Neural cell (in vitro differentiated cells): ENCODE data around the gene PCCA. TPM values are rescaled to one million over a fixed set of nuclear protein-coding genes. Genes with fewer than 3 reads are reported as not detected.

Experiments
- H2AFZ ChIP-seq: fragments of 200-600, 300-800 bp; sonication (generic), shearing (Covaris generic); 2 replicates; pipeline ENCODE4 v1.6.0; 2014; ENCODE audit warnings: low read depth, mild to moderate bottlenecking, antibody characterized with exemption, low read length, moderate library complexity
- H3F3A ChIP-seq: fragments of 200-600 bp; shearing (Covaris generic); 2 replicates; pipeline ENCODE4 v1.6.1; 2016; ENCODE audit warnings: mild to moderate bottlenecking, moderate library complexity, mixed read lengths, antibody characterized with exemption, low read length; ENCODE audit not compliant: insufficient read depth, poor library complexity, severe bottlenecking
- H3K27ac ChIP-seq: fragments of 200-600, 300-800 bp; sonication (generic), shearing (Covaris generic); 2 replicates; pipeline ENCODE4 v1.5.1; 2014; ENCODE audit warnings: mild to moderate bottlenecking, low read length, moderate library complexity
- H3K27me3 ChIP-seq: fragments of 300-800, 200-600 bp; sonication (generic), shearing (Covaris generic); 2 replicates; pipeline ENCODE4 v1.6.0; 2014; ENCODE audit warnings: mild to moderate bottlenecking, low read depth, low read length, moderate library complexity; ENCODE audit not compliant: insufficient read depth
- H3K36me3 ChIP-seq: fragments of 300-800, 200-600 bp; sonication (generic), shearing (Covaris generic); 2 replicates; pipeline ENCODE4 v1.5.1; 2014; ENCODE audit warnings: mild to moderate bottlenecking, antibody characterized with exemption, low read length, moderate library complexity; ENCODE audit not compliant: insufficient read depth
- H3K4me2 ChIP-seq: fragments of 300-800, 200-600 bp; sonication (generic), shearing (Covaris generic); 2 replicates; pipeline ENCODE4 v1.6.0; 2014; ENCODE audit warnings: mild to moderate bottlenecking, low read length
- H3K4me3 ChIP-seq: fragments of 300-800, 200-600 bp; sonication (generic), shearing (Covaris generic); 2 replicates; pipeline ENCODE4 v1.5.1; 2014; ENCODE audit warnings: mild to moderate bottlenecking, low read length, moderate library complexity
- H3K79me2 ChIP-seq: fragments of 200-600 bp; shearing (Covaris generic); replicated peaks from 2 replicates; pipeline ENCODE4 v1.6.0; 2014; ENCODE audit warnings: mild to moderate bottlenecking, low read length, moderate library complexity; ENCODE audit not compliant: insufficient read depth
- H3K9ac ChIP-seq: fragments of 300-800, 200-600 bp; sonication (generic), shearing (Covaris generic); 2 replicates; pipeline ENCODE4 v1.6.1; 2016; ENCODE audit warnings: mild to moderate bottlenecking, low read length, mixed read lengths
- H3K9me2 ChIP-seq: fragments of 200-600 bp; shearing (Covaris generic); 2 replicates; pipeline ENCODE4 v1.6.1; 2016; ENCODE audit warnings: mild to moderate bottlenecking, low read length, mixed read lengths; ENCODE audit not compliant: insufficient read depth
- H3K9me3 ChIP-seq: fragments of 200-600, 300-800 bp; sonication (generic), shearing (Covaris generic); 2 replicates; pipeline ENCODE4 v1.6.1; 2016; ENCODE audit warnings: mild to moderate bottlenecking, mixed run types, low read length, moderate library complexity, mixed read lengths
- H4K20me1 ChIP-seq: fragments of 200-600 bp; shearing (Covaris generic); 2 replicates; pipeline ENCODE4 v1.6.1; 2016; ENCODE audit warnings: mild to moderate bottlenecking, mixed run types; ENCODE audit not compliant: insufficient read depth
- CTCF ChIP-seq: fragments of 450-650 bp; IDR thresholded peaks from 2 replicates; pipeline ENCODE4 v1.5.1; 2014; ENCODE audit warnings: antibody characterized with exemption, mild to moderate bottlenecking, moderate library complexity; ENCODE audit not compliant: poor library complexity, severe bottlenecking
- EP300 ChIP-seq: fragments of 450-650 bp; conservative IDR thresholded peaks from 2 replicates; pipeline ENCODE4 v1.6.1; 2014; ENCODE audit warnings: antibody characterized with exemption, mild to moderate bottlenecking, moderate library complexity; ENCODE audit not compliant: poor library complexity, severe bottlenecking
- EZH2 ChIP-seq: fragments of 200-600, 300-800 bp; shearing (Covaris generic), sonication (generic); IDR thresholded peaks from 2 replicates; pipeline ENCODE4 v1.6.1; 2014; ENCODE audit warnings: antibody characterized with exemption, low read length, borderline replicate concordance, mild to moderate bottlenecking; ENCODE audit not compliant: insufficient read depth, poor library complexity, severe bottlenecking
- MXI1 ChIP-seq: fragments of 450-650 bp; conservative IDR thresholded peaks from 2 replicates; pipeline ENCODE4 v1.6.1; 2014; ENCODE audit warnings: antibody characterized with exemption, mild to moderate bottlenecking; ENCODE audit not compliant: poor library complexity, severe bottlenecking
- POLR2AphosphoS5 ChIP-seq: IDR thresholded peaks from 2 replicates; pipeline ENCODE4 v1.6.1; 2012
- RAD21 ChIP-seq: fragments of 450-650 bp; conservative IDR thresholded peaks from 2 replicates; pipeline ENCODE4 v1.6.1; 2014; ENCODE audit warnings: antibody characterized with exemption, mild to moderate bottlenecking, moderate library complexity
- REST ChIP-seq: IDR thresholded peaks from 2 replicates; pipeline ENCODE4 v1.6.1; 2012; ENCODE audit warnings: borderline replicate concordance
- SMC3 ChIP-seq: fragments of 450-650 bp; conservative IDR thresholded peaks from 2 replicates; pipeline ENCODE4 v1.6.1; 2014; ENCODE audit warnings: antibody characterized with exemption, mild to moderate bottlenecking, moderate library complexity; ENCODE audit not compliant: poor library complexity
- TAF1 ChIP-seq: IDR thresholded peaks from 2 replicates; pipeline ENCODE4 v1.6.1; 2012; ENCODE audit warnings: low read depth
- polyA plus RNA-seq: library from polyadenylated mRNA; depleted of rRNA; stranded (reverse); fragments of >200 nt; gene quantifications from 2 replicates; pipeline ENCODE4 v1.2.3, GENCODE V29; 2014

The PCCA gene
- polyA plus RNA-seq, 1 donor from 2014 or later, result 17.0 TPM

- H3K79me2 ChIP-seq, result no peaks in the 10 kb centered on the region
- H3K4me3 ChIP-seq, result no peak overlapping the region
- no peak overlapping the region for H3K27ac ChIP-seq
- no peak overlapping the region for H3K9ac ChIP-seq
- H3K36me3 ChIP-seq, result no peaks in the 10 kb centered on the region
- TF ChIP-seq POLR2AphosphoS5 (no peak), RAD21 (no peak), TAF1 (no peak), SMC3 (no peak), CTCF (no peak), MXI1 (no peak), EZH2 (no peak), EP300 (no peak), REST (no peak)
- H3K27me3 ChIP-seq, result no peaks in the 10 kb centered on the region
- H3K4me2 ChIP-seq, result no peak overlapping the region
- H3F3A ChIP-seq, result no peaks in the 10 kb centered on the region
- H4K20me1 ChIP-seq, result no peaks in the 10 kb centered on the region
- H3K9me2 ChIP-seq, result no peaks in the 10 kb centered on the region
- no peak overlapping the region for H2AFZ ChIP-seq
- H3K9me3 ChIP-seq, result no peaks in the 10 kb centered on the region
Measured at GRCh38 chr13:100389617-100390016, 300.7 kb downstream of the PCCA start.

GRCh38 chr13:100392709-100393630 lies 304.1 kb downstream of the PCCA start:
- Histone ChIP-seq H3K27me3 (no peaks in the 10 kb centered on the region), H3K9me3 (no peaks in the 10 kb centered on the region), H3K9me2 (no peaks in the 10 kb centered on the region), H3K79me2 (no peaks in the 10 kb centered on the region), H3F3A (no peaks in the 10 kb centered on the region), H4K20me1 (no peaks in the 10 kb centered on the region), H3K36me3 (no peaks in the 10 kb centered on the region), H3K9ac (no peak overlapping the region), H3K4me2 (no peak overlapping the region), H3K4me3 (no peak overlapping the region), H3K27ac (no peak overlapping the region), H2AFZ (no peak overlapping the region)
- no peak for TF ChIP-seq POLR2AphosphoS5
- no peak for TF ChIP-seq EP300
- no peak for TF ChIP-seq RAD21
- TF ChIP-seq SMC3, result no peak
- TF ChIP-seq MXI1, result no peak
- TF ChIP-seq TAF1, result no peak
- TF ChIP-seq EZH2, result no peak
- TF ChIP-seq REST, result no peak
- TF ChIP-seq CTCF, result no peak
